GM12878 (cell line): ENCODE results near the gene RAN. TPM values are rescaled to one million over a fixed set of nuclear protein-coding genes. Genes with fewer than 3 reads are reported as not detected.

Source experiments
- ATAC-seq: fragments of 200-7000 bp; cut with Tn5 transposase; 3 replicates; pipeline ENCODE4 v1.9.1; 2020; ENCODE audit warnings: mild to moderate bottlenecking, moderate library complexity
- BruUV-seq: library from RNA; stranded (reverse); fragments of 400-500 nt; replicated peaks from 2 replicates; lab custom pipeline; 2021; lab: Mats Ljungman, UMichigan
- CTCF ChIA-PET: fragments of 300-600 bp; sonication (Branson Sonifier 250); formaldehyde crosslinking; extraction: SDS; loops from one replicate; lab custom pipeline; 2021; ENCODE audit warnings: inconsistent platforms; lab: Yijun Ruan, JAX
- POLR2A ChIA-PET: fragments of 350-600 bp; formaldehyde crosslinking; extraction: SDS; loops from one replicate; lab custom pipeline; 2021; ENCODE audit warnings: inconsistent platforms; lab: Charles Lee
- RAD21 ChIA-PET: fragments of 300-600 bp; sonication (Branson Sonifier 250); formaldehyde crosslinking; loops from one replicate; lab custom pipeline; 2023; ENCODE audit warnings: antibody characterized with exemption; ENCODE audit not compliant: unreplicated experiment; lab: Charles Lee
- SMC1A ChIA-PET: fragments of 300-600 bp; sonication (Branson Sonifier 250); formaldehyde crosslinking; loops from one replicate; lab custom pipeline; 2023; ENCODE audit not compliant: unreplicated experiment, uncharacterized antibody; lab: Charles Lee
- DNase-seq: peaks from one replicate; pipeline ENCODE4 v3.0.0-alpha.2; 2011; ENCODE audit warnings: low read depth, low spot score
- FAIRE-seq: peaks from 3 replicates; lab custom pipeline; 2011; peaks lifted over from hg19 to GRCh38; lab: Jason Lieb, UNC
- H2AFZ ChIP-seq: 2 replicates; pipeline ENCODE4 v1.6.0; 2011; ENCODE audit warnings: low read depth, low read length, control low read depth; ENCODE audit not compliant: control insufficient read depth
- H3K27ac ChIP-seq: 2 replicates; pipeline ENCODE4 v1.5.1; 2011; ENCODE audit warnings: control low read depth; ENCODE audit not compliant: control insufficient read depth, insufficient read depth
- H3K27me3 ChIP-seq, 2 experiments: replicated peaks in 1 of 2; 2 replicates each; pipeline versions ENCODE4 v1.6.0 to v1.6.1; 2011; ENCODE audit warnings: low read length in 1 of 2; ENCODE audit not compliant: control insufficient read depth in 2 of 2, insufficient read depth in 2 of 2
- H3K36me3 ChIP-seq, 2 experiments: 2 replicates each; pipeline ENCODE4 v1.5.1; 2011; ENCODE audit warnings: low read length in 1 of 2; ENCODE audit not compliant: control insufficient read depth in 2 of 2, insufficient read depth in 2 of 2
- H3K4me1 ChIP-seq: 2 replicates; pipeline ENCODE4 v1.6.1; 2011; ENCODE audit warnings: mild to moderate bottlenecking, low read length, moderate library complexity, mixed read lengths; ENCODE audit not compliant: control insufficient read depth, insufficient read depth
- H3K4me2 ChIP-seq: 2 replicates; pipeline ENCODE4 v1.6.0; 2011; ENCODE audit warnings: control low read depth; ENCODE audit not compliant: control insufficient read depth, insufficient read depth
- H3K4me3 ChIP-seq: fragments of 200-600 bp; sonication (generic); 2 replicates; pipeline ENCODE4 v1.5.1; 2016
- H3K79me2 ChIP-seq: 2 replicates; pipeline ENCODE4 v1.6.0; 2011; ENCODE audit warnings: low read length; ENCODE audit not compliant: control insufficient read depth, insufficient read depth
- H3K9ac ChIP-seq: 2 replicates; pipeline ENCODE4 v1.8.0; 2011; ENCODE audit warnings: low read length, control low read depth, mixed read lengths; ENCODE audit not compliant: control insufficient read depth, insufficient read depth
- H3K9me3 ChIP-seq: replicated peaks from 3 replicates; pipeline ENCODE4 v1.5.1; 2011; ENCODE audit warnings: mild to moderate bottlenecking, low read length; ENCODE audit not compliant: control insufficient read depth, insufficient read depth
- H4K20me1 ChIP-seq: 2 replicates; pipeline ENCODE4 v1.6.0; 2011; ENCODE audit not compliant: control insufficient read depth, insufficient read depth
- CHD2 ChIP-seq: IDR thresholded peaks from 2 replicates; pipeline ENCODE4 v1.6.1; 2011; ENCODE audit warnings: low read depth, low read length, improper control_type of control experiment, borderline replicate concordance
- E4F1 ChIP-seq: fragments of 450-650 bp; IDR thresholded peaks from 2 replicates; pipeline ENCODE4 v1.6.1; 2018; ENCODE audit warnings: borderline replicate concordance, mild to moderate bottlenecking; ENCODE audit not compliant: partially characterized antibody
- KLF5 ChIP-seq: fragments of 450-650 bp; IDR thresholded peaks from 2 replicates; pipeline ENCODE4 v1.6.1; 2014; ENCODE audit warnings: mild to moderate bottlenecking; ENCODE audit not compliant: partially characterized antibody
- SRF ChIP-seq, 2 experiments: IDR thresholded peaks; 2 replicates each; pipeline ENCODE4 v1.6.1; 2011; ENCODE audit warnings: low read depth in 2 of 2, low read length in 2 of 2, mild to moderate bottlenecking in 1 of 2, moderate library complexity in 1 of 2
- TCF12 ChIP-seq: IDR thresholded peaks from 2 replicates; pipeline ENCODE4 v1.6.1; 2011; ENCODE audit warnings: low read depth, mild to moderate bottlenecking, low read length
- WGBS: methylation state at CpG from one replicate; pipeline ENCODE4 v1.1.6; 2016; ENCODE audit warnings: low lambda C conversion rate; ENCODE audit not compliant: insufficient replicate concordance, insufficient coverage; ENCODE audit errors: missing lambda C conversion rate; 5-methylcytosine and 5-hydroxymethylcytosine counted together
- in situ Hi-C: fragments of 300-500 bp; cut with MboI; formaldehyde crosslinking; loops from 9 replicates; pipeline ENCODE4 v1.14.3; 2018; ENCODE audit warnings: mixed read lengths
- intact Hi-C: fragments of 100-400 bp; cut with micrococcal nuclease; formaldehyde crosslinking; loops from one replicate; pipeline ENCODE4 v1.14.2; 2022; ENCODE audit not compliant: unreplicated experiment
- polyA plus RNA-seq, 11 experiments: library from polyadenylated mRNA; depleted of rRNA in 4 of 11; unstranded in 6 of 11; stranded (reverse) in 5 of 11; fragments of >200 nt; fragmentation: Nextera tagmentation in 4 of 11; fragmentation: Illumina TruSeq in 1 of 11; extraction: Ambion mirVana in 4 of 11; extraction: Trizol in 1 of 11; gene quantifications; 1 replicate in 1 of 11; 2 replicates in 10 of 11; pipeline versions ENCODE4 v1.2.1 to v1.2.3, GENCODE V29; 2011 to 2016; ENCODE audit warnings: inconsistent platforms in 2 of 11, missing spikeins in 2 of 11, low read depth in 1 of 11
- total RNA-seq, 4 experiments: library from RNA; depleted of rRNA in 3 of 4; stranded (reverse); fragments of >200 nt in 3 of 4; fragmentation: Illumina TruSeq in 1 of 4; extraction: Trizol in 1 of 4; gene quantifications; 2 replicates each; pipeline versions ENCODE4 v1.2.1 to v1.2.3, GENCODE V29; 2013 to 2021

RAN gene
- total and polyA plus RNA-seq, 10 of the 15 experiments (the other 5 are each of a cell fraction or from before 2014, with no cell fraction given) = 1,598 to 3,769 (median 2,845) TPM

GRCh38 chr12:130922511-130922953, 50.7 kb downstream of the RAN start:
- in situ Hi-C loops = no loop called here
- Histone ChIP-seq H3K4me2 (no peak overlapping the region), H3K79me2 (no peaks in the 10 kb centered on the region), H3K27me3 (no peaks in the 10 kb centered on the region; a peak in 1 of 4 replicates), H4K20me1 (no peaks in the 10 kb centered on the region), H3K9me3 (no peaks in the 10 kb centered on the region; the same call in 2 of the 3 replicates), H3K4me1 (no peaks in the 10 kb centered on the region), H3K4me3 (no peak overlapping the region), H3K9ac (no peak overlapping the region), H3K36me3 (no peaks in the 10 kb centered on the region), H3K27ac (no peak overlapping the region), H2AFZ (no peak overlapping the region)
- FAIRE-seq (no peak), ATAC-seq (no peak), DNase-seq (no peak)
- ChIA-PET CTCF (no interaction called here), RAD21 (no interaction called here), POLR2A (interaction anchor here (0.9 kb wide), 1 partner anchor 13 kb away, joined by 3 read pairs; no protein-coding TSS in a partner anchor), SMC1A (interaction anchor here (0.6 kb wide), 1 partner anchor 295 kb away, joined by 4 read pairs; no protein-coding TSS in a partner anchor)
- intact Hi-C loops = no loop called here
- TF ChIP-seq KLF5 (no peak), CHD2 (no peak), SRF (IDR thresholded peaks at IDR 0.05; ENCODE audit: low read depth in 2 of 2, low read length in 2 of 2) (no peak), TCF12 (no peak), E4F1 (no peak)
- 21% methylated on average over 4 of the region's 4 CpGs for WGBS
- no TSS peak for BruUV-seq
